Skeletal muscle satellite cell (primary cell): ENCODE results near the gene CAMK1D.
A peak's percentile ranks its signal among the peaks of the same experiment; 100 is the strongest.
"Not testable (repeated sequence)": the region's sequence is repeated elsewhere in the genome, so short reads cannot be mapped to it uniquely, and the experiment has no call there.

Experiments
- H3K27me3 ChIP-seq: 2 replicates; pipeline ENCODE4 v1.7.0; 2013; ENCODE audit warnings: low read length; ENCODE audit not compliant: control insufficient read depth, insufficient read depth
- H3K36me3 ChIP-seq: 2 replicates; pipeline ENCODE4 v1.7.0; 2013; ENCODE audit warnings: mild to moderate bottlenecking, control low read depth, low read length; ENCODE audit not compliant: insufficient read depth
- H3K4me1 ChIP-seq: 2 replicates; pipeline ENCODE4 v1.7.0; 2013; ENCODE audit warnings: low read length; ENCODE audit not compliant: control insufficient read depth, insufficient read depth
- H3K4me2 ChIP-seq: 2 replicates; pipeline ENCODE4 v1.7.0; 2013; ENCODE audit warnings: mild to moderate bottlenecking, low read length
- H3K4me3 ChIP-seq: 2 replicates; pipeline ENCODE4 v1.7.0; 2013; ENCODE audit warnings: low read length
- H3K9ac ChIP-seq: 2 replicates; pipeline ENCODE4 v1.7.0; 2013; ENCODE audit warnings: mild to moderate bottlenecking, low read depth, low read length, moderate library complexity
- H3K9me3 ChIP-seq: replicated peaks from 2 replicates; pipeline ENCODE4 v1.7.0; 2013; ENCODE audit warnings: mild to moderate bottlenecking, control low read depth, low read length

CAMK1D gene

DNA sequence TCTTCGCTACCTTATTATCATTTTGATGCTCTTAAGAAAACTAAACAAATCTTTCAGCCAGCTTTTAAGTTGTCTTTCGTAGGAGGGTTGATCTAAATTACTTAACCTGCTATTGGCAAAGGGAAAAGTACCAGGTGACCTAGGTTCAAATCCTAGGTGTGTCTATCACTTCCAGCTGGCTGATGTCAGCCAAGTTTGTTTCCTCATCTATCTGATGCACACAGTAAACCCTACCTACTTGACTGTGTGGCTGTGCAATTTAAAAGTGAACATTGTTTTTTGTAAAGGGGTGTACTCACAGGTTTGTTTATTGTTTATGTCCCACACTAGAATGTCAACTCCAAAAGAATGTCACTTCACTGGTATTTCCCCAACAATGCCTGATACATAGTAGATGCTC is 21.9 kb upstream of the CAMK1D start:
- Histone ChIP-seq H3K4me1 (no peaks in the 10 kb centered on the region), H3K27me3 (no peaks in the 10 kb centered on the region), H3K4me3 (no peak overlapping the region), H3K36me3 (no peaks in the 10 kb centered on the region), H3K9me3 (no peaks in the 10 kb centered on the region), H3K4me2 (no peak overlapping the region), H3K9ac (no peak overlapping the region)

GRCh38 chr10:12328312-12328711 is 21.0 kb upstream of the CAMK1D start:
- H3K4me1 ChIP-seq, H3K9me3 ChIP-seq, H3K4me3 ChIP-seq, H3K9ac ChIP-seq, H3K27me3 ChIP-seq, H3K36me3 ChIP-seq, H3K4me2 ChIP-seq: not testable (repeated sequence)

GRCh38 chr10:12332572-12333379 is 16.6 kb upstream of the CAMK1D start:
- H3K9me3 ChIP-seq, result no peaks in the 10 kb centered on the region
- H3K4me2 ChIP-seq, result peak overlapping the region; percentile 79
- peaks cover 19% of the 10 kb centered on the region for H3K4me1 ChIP-seq
- peak overlapping the region; percentile 74 for H3K9ac ChIP-seq
- no peaks in the 10 kb centered on the region for H3K36me3 ChIP-seq
- H3K27me3 ChIP-seq, result no peaks in the 10 kb centered on the region
- peak overlapping the region; percentile 48 for H3K4me3 ChIP-seq

- H3K4me3 ChIP-seq, result peak overlapping the region; percentile 48
- no peaks in the 10 kb centered on the region for H3K27me3 ChIP-seq
- H3K9ac ChIP-seq, result peak overlapping the region; percentile 74
- peak overlapping the region; percentile 79 for H3K4me2 ChIP-seq
- peaks cover 19% of the 10 kb centered on the region for H3K4me1 ChIP-seq
- H3K36me3 ChIP-seq, result no peaks in the 10 kb centered on the region
- H3K9me3 ChIP-seq, result no peaks in the 10 kb centered on the region
These were observed 15.8 kb upstream of the CAMK1D start for GRCh38 chr10:12333380-12334185.

DNA sequence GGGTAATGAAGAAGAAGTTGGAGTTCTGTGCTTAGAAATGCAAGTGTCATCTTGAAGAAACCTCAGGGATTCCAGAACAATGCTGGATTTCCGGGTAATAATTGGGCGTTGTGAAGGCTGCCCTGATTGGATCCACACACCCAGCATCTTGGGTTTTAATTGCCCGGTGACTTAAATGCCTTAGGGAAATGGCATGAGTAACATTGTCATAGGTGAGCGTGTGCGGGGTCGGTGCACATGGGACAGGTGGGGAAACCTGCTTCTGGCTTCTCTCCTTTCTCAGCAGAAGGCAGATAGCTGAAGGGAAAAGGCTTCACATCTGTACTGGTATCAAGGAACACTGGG is 15.2 kb upstream of the CAMK1D start:
- H3K9me3 ChIP-seq, result no peaks in the 10 kb centered on the region
- H3K36me3 ChIP-seq, result no peaks in the 10 kb centered on the region
- no peak overlapping the region for H3K4me3 ChIP-seq
- peak overlapping the region; percentile 29 for H3K9ac ChIP-seq
- H3K4me2 ChIP-seq, result peak overlapping the region; percentile 29
- no peaks in the 10 kb centered on the region for H3K27me3 ChIP-seq
- peaks cover 19% of the 10 kb centered on the region for H3K4me1 ChIP-seq

DNA sequence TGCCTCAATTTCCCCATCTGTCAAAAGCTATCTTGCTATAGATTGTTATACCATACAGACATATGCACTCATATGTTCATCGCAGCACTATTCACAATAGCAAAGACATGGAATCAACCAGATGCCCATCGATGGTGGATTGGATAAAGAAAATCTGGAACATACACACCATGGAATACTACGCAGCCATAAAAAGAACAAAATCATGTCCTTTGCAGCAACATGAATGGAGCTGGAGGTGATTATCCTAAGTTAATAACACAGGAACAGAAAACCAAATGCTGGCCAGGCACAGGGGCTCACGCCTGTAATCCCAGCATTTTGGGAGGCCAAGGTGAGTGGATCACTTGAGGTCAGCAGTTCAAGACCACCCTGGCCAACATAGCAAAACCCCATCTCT is 14.2 kb upstream of the CAMK1D start:
- not testable (repeated sequence) for H3K4me3 ChIP-seq, H3K36me3 ChIP-seq, H3K27me3 ChIP-seq, H3K4me2 ChIP-seq, H3K9me3 ChIP-seq, H3K9ac ChIP-seq
- peaks cover 19% of the 10 kb centered on the region for H3K4me1 ChIP-seq

- Histone ChIP-seq H3K27me3 (peaks cover 3% of the 10 kb centered on the region), H3K9ac (no peak overlapping the region), H3K4me2 (no peak overlapping the region), H3K36me3 (no peaks in the 10 kb centered on the region), H3K4me1 (peaks cover 19% of the 10 kb centered on the region), H3K9me3 (no peaks in the 10 kb centered on the region), H3K4me3 (no peak overlapping the region)
These were observed 11.6 kb upstream of the CAMK1D start for GRCh38 chr10:12337453-12338372.

GRCh38 chr10:12338981-12339380 is 10.4 kb upstream of the CAMK1D start:
- no peaks in the 10 kb centered on the region for H3K36me3 ChIP-seq
- peaks cover 9% of the 10 kb centered on the region for H3K4me1 ChIP-seq
- no peaks in the 10 kb centered on the region for H3K9me3 ChIP-seq
- no peak overlapping the region for H3K4me3 ChIP-seq
- peaks cover 3% of the 10 kb centered on the region for H3K27me3 ChIP-seq
- no peak overlapping the region for H3K4me2 ChIP-seq
- H3K9ac ChIP-seq, result no peak overlapping the region

DNA sequence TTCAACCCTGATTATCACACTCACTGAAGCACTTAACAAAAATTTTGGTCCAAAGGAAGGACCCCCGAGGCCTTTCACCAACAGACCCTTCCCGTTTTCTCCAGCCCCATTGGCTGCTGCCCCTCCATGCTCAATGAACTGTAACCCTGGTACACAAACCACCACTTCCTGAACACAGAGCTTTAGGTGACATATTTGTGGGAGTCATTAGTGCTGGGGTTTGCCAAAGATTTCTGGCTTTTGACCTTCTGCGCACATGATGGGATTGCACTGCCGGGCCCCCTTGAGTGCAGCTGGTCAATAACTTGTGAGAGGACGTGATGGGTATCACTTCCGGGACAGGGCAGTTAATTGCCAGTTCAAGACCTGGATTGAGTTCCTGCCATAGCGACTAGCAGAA is 9.0 kb upstream of the CAMK1D start:
- Histone ChIP-seq H3K4me3 (no peak overlapping the region), H3K9me3 (no peaks in the 10 kb centered on the region), H3K9ac (no peak overlapping the region)

DNA sequence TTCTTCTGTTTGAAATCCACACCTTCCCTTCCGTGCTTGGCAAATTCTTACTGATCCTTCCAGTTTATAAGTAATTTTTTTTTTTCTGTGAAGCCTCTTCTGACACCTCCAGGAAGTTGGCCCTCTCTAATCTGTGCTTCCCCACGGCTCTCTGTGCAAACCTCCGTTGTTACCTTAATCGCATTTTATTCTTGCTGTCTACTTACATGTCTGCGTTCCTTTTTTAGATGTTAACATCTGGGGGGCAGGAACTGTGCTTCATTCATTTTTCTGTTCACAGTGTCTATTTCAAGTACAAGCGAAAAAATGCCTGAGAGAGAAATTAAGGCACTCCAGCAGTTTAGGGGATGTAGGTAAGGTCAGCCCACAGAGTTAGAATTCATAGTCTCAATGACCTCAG is 8.4 kb upstream of the CAMK1D start:
- Histone ChIP-seq H3K27me3 (peaks cover 3% of the 10 kb centered on the region), H3K4me3 (no peak overlapping the region), H3K4me1 (peaks cover 4% of the 10 kb centered on the region), H3K4me2 (no peak overlapping the region), H3K9ac (no peak overlapping the region), H3K9me3 (no peaks in the 10 kb centered on the region), H3K36me3 (no peaks in the 10 kb centered on the region)

More for the DNA sequence above, 9.0 kb upstream of the CAMK1D start:
- peaks cover 4% of the 10 kb centered on the region for H3K4me1 ChIP-seq
- peaks cover 3% of the 10 kb centered on the region for H3K27me3 ChIP-seq
- no peaks in the 10 kb centered on the region for H3K36me3 ChIP-seq
- no peak overlapping the region for H3K4me2 ChIP-seq

- no peak overlapping the region for H3K9ac ChIP-seq
- H3K27me3 ChIP-seq, result peaks cover 3% of the 10 kb centered on the region
- H3K4me1 ChIP-seq, result peaks cover 4% of the 10 kb centered on the region
- H3K4me3 ChIP-seq, result no peak overlapping the region
- no peaks in the 10 kb centered on the region for H3K9me3 ChIP-seq
- H3K4me2 ChIP-seq, result no peak overlapping the region
- no peaks in the 10 kb centered on the region for H3K36me3 ChIP-seq
These were observed 7.8 kb upstream of the CAMK1D start for GRCh38 chr10:12341526-12341925.
